DOHH2 (cell line): ENCODE results near the gene CDK16.

Experiments
- H3F3A ChIP-seq: fragments of 200-600 bp; sonication (generic), shearing (Covaris generic); 2 replicates; pipeline ENCODE4 v1.6.0; 2016; ENCODE audit warnings: antibody characterized with exemption, mild to moderate bottlenecking; ENCODE audit not compliant: control insufficient read depth, insufficient read depth
- H3K27ac ChIP-seq: fragments of 200-600 bp; sonication (generic); 2 replicates; pipeline ENCODE4 v1.5.1; 2014; ENCODE audit warnings: low read depth, mild to moderate bottlenecking, low read length, moderate library complexity
- H3K27me3 ChIP-seq: fragments of 200-600 bp; sonication (generic); 2 replicates; pipeline ENCODE4 v1.6.1; 2014; ENCODE audit warnings: mild to moderate bottlenecking, low read length, mixed read lengths; ENCODE audit not compliant: control insufficient read depth
- H3K36me3 ChIP-seq: fragments of 200-600 bp; sonication (generic); 2 replicates; pipeline ENCODE4 v1.6.1; 2014; ENCODE audit warnings: mild to moderate bottlenecking, low read length, moderate library complexity, mixed read lengths; ENCODE audit not compliant: control insufficient read depth
- H3K4me1 ChIP-seq: fragments of 200-600 bp; sonication (generic); 2 replicates; pipeline ENCODE4 v1.6.1; 2014; ENCODE audit warnings: mild to moderate bottlenecking, low read length, mixed read lengths; ENCODE audit not compliant: control insufficient read depth
- H3K4me2 ChIP-seq: fragments of 200-600 bp; sonication (generic); 2 replicates; pipeline ENCODE4 v1.6.0; 2014; ENCODE audit warnings: mild to moderate bottlenecking, low read length, moderate library complexity
- H3K4me3 ChIP-seq: fragments of 200-600 bp; sonication (generic); 2 replicates; pipeline ENCODE4 v1.5.1; 2014; ENCODE audit warnings: mild to moderate bottlenecking, low read length, mixed read lengths
- H3K79me2 ChIP-seq: fragments of 200-600 bp; sonication (generic); 2 replicates; pipeline ENCODE4 v1.6.1; 2014; ENCODE audit warnings: mild to moderate bottlenecking, low read length, mixed read lengths; ENCODE audit not compliant: control insufficient read depth
- H3K9me2 ChIP-seq: fragments of 200-600 bp; sonication (generic); replicated peaks from 2 replicates; pipeline ENCODE4 v1.6.1; 2014; ENCODE audit warnings: mild to moderate bottlenecking, low read length, mixed read lengths; ENCODE audit not compliant: control insufficient read depth
- H3K9me3 ChIP-seq: fragments of 200-600 bp; sonication (generic); 2 replicates; pipeline ENCODE4 v1.6.1; 2014; ENCODE audit warnings: antibody characterized with exemption, low read length, mixed read lengths; ENCODE audit not compliant: control insufficient read depth, insufficient read depth
- H4K20me1 ChIP-seq: fragments of 200-600 bp; sonication (generic); 2 replicates; pipeline ENCODE4 v1.6.0; 2014; ENCODE audit warnings: low read depth, mild to moderate bottlenecking, antibody characterized with exemption, low read length, moderate library complexity; ENCODE audit not compliant: control insufficient read depth, insufficient read depth
- EZH2phosphoT487 ChIP-seq: fragments of 200-600 bp; sonication (generic); IDR thresholded peaks from 2 replicates; pipeline ENCODE4 v1.6.1; 2017; ENCODE audit warnings: borderline replicate concordance, mild to moderate bottlenecking, antibody characterized with exemption, low read length, moderate library complexity, mixed read lengths
- TF ChIP-seq, protein P1 (sequence below): fragments of 200-600 bp; sonication (generic); IDR thresholded peaks from one replicate; pipeline ENCODE4 v1.5.1; 2014; ENCODE audit warnings: antibody characterized with exemption, mild to moderate bottlenecking, low read depth, low read length; ENCODE audit not compliant: poor library complexity, severe bottlenecking

CDK16 gene

GRCh38 chrX:47208108-47208507, 10.4 kb upstream of the CDK16 start:
- Histone ChIP-seq H3K4me2 (no peak overlapping the region), H4K20me1 (no peaks in the 10 kb centered on the region), H3F3A (no peaks in the 10 kb centered on the region), H3K4me1 (no peaks in the 10 kb centered on the region), H3K36me3 (peaks cover 84% of the 10 kb centered on the region), H3K9me2 (no peaks in the 10 kb centered on the region), H3K27ac (no peak overlapping the region), H3K9me3 (no peaks in the 10 kb centered on the region), H3K4me3 (no peak overlapping the region), H3K79me2 (no peaks in the 10 kb centered on the region), H3K27me3 (no peaks in the 10 kb centered on the region)
- no peak for TF ChIP-seq EZH2phosphoT487
- TF ChIP-seq, protein P1, sequence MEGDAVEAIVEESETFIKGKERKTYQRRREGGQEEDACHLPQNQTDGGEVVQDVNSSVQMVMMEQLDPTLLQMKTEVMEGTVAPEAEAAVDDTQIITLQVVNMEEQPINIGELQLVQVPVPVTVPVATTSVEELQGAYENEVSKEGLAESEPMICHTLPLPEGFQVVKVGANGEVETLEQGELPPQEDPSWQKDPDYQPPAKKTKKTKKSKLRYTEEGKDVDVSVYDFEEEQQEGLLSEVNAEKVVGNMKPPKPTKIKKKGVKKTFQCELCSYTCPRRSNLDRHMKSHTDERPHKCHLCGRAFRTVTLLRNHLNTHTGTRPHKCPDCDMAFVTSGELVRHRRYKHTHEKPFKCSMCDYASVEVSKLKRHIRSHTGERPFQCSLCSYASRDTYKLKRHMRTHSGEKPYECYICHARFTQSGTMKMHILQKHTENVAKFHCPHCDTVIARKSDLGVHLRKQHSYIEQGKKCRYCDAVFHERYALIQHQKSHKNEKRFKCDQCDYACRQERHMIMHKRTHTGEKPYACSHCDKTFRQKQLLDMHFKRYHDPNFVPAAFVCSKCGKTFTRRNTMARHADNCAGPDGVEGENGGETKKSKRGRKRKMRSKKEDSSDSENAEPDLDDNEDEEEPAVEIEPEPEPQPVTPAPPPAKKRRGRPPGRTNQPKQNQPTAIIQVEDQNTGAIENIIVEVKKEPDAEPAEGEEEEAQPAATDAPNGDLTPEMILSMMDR, result no peak

DNA sequence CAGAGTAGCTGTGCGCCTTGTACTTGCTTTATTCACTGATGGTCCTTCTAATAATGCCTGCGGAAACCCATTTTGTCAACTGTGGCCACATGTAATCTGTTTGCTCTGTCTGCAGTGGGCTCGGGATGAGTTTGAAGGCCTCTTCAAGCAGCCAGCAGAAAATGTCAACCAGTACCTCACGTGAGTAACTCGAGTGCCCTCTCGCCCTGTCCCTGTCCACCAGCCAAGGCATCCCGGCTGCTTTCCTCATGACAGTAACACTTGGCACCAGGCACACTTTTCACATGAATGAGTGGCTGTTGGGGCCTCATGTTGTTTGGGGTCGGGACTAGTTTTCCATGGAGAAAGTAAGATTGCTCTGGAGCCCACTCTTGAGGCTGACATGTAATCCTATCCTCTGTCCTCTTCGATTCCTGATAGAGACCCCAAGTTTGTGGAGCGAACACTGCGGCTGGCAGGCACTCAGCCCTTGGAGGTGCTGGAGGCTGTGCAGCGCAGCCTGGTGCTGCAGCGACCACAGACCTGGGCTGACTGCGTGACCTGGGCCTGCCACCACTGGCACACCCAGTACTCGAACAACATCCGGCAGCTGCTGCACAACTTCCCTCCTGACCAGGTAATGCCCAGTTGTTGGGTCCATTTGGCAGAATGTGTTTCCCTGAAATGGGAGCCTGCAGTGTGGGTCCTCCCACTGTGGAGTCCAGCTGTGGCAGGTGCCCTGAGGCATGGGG, 8.8 kb upstream of the CDK16 start:
- Histone ChIP-seq H3K36me3 (peaks cover 85% of the 10 kb centered on the region), H3K4me1 (no peaks in the 10 kb centered on the region), H4K20me1 (no peaks in the 10 kb centered on the region), H3K79me2 (no peaks in the 10 kb centered on the region), H3K27ac (no peak overlapping the region), H3F3A (no peaks in the 10 kb centered on the region), H3K27me3 (no peaks in the 10 kb centered on the region), H3K9me3 (no peaks in the 10 kb centered on the region), H3K4me2 (no peak overlapping the region), H3K4me3 (no peak overlapping the region), H3K9me2 (no peaks in the 10 kb centered on the region)
- TF ChIP-seq, protein P1, result no peak
- TF ChIP-seq EZH2phosphoT487, result no peak

GRCh38 chrX:47210661-47211425, 7.6 kb upstream of the CDK16 start:
- no peaks in the 10 kb centered on the region for H4K20me1 ChIP-seq
- H3F3A ChIP-seq, result peaks cover 2% of the 10 kb centered on the region; the same call in 1 of the 2 replicates

More at GRCh38 chrX:47210661-47211425, 7.6 kb upstream of the CDK16 start:
- Histone ChIP-seq H3K9me3 (no peaks in the 10 kb centered on the region), H3K36me3 (peaks cover 84% of the 10 kb centered on the region), H3K4me2 (no peak overlapping the region), H3K4me1 (no peaks in the 10 kb centered on the region), H3K79me2 (no peaks in the 10 kb centered on the region), H3K27me3 (no peaks in the 10 kb centered on the region), H3K4me3 (no peak overlapping the region), H3K27ac (no peak overlapping the region), H3K9me2 (no peaks in the 10 kb centered on the region)
- TF ChIP-seq, protein P1, result no peak
- no peak for TF ChIP-seq EZH2phosphoT487
